Endothelial cell of umbilical vein (primary cell): ENCODE data around the gene FOXL1.

Experiments used
- CTCF ChIP-seq, 2 donors: IDR thresholded peaks; 1 replicate in 1 of 2; 2 replicates in 1 of 2; pipeline ENCODE4 v1.5.1; 2011; ENCODE audit warnings: low read length in 2 of 2, mild to moderate bottlenecking in 2 of 2, moderate library complexity in 2 of 2, control low read depth in 1 of 2, inconsistent platforms in 1 of 2, low read depth in 1 of 2; ENCODE audit not compliant: insufficient read depth in 1 of 2; ENCODE audit errors: extremely low read depth in 1 of 2
- EZH2 ChIP-seq: IDR thresholded peaks from 2 replicates; pipeline ENCODE4 v1.6.1; 2012; ENCODE audit warnings: borderline replicate concordance, low read depth, mild to moderate bottlenecking, moderate library complexity, low read length, inconsistent platforms; ENCODE audit not compliant: severe bottlenecking
- FOS ChIP-seq: IDR thresholded peaks from 2 replicates; pipeline ENCODE4 v1.6.1; 2011; ENCODE audit warnings: mild to moderate bottlenecking, low read length, moderate library complexity, borderline replicate concordance; ENCODE audit not compliant: insufficient read depth
- GATA2 ChIP-seq: IDR thresholded peaks from 2 replicates; pipeline ENCODE4 v1.7.0; 2011; ENCODE audit warnings: low read depth, mild to moderate bottlenecking, moderate library complexity, mixed read lengths, low read length; ENCODE audit not compliant: insufficient read length, insufficient read depth
- JUN ChIP-seq: IDR thresholded peaks from 2 replicates; pipeline ENCODE4 v1.6.1; 2011; ENCODE audit warnings: borderline replicate concordance, low read depth; ENCODE audit not compliant: insufficient read length, insufficient read depth
- MYC ChIP-seq: IDR thresholded peaks from one replicate; pipeline ENCODE4 v1.6.1; 2011; ENCODE audit warnings: mild to moderate bottlenecking, low read depth, low read length
- POLR2A ChIP-seq: IDR thresholded peaks from 2 replicates; pipeline ENCODE4 v1.6.1; 2012; ENCODE audit warnings: low read depth, mild to moderate bottlenecking, control low read depth, low read length
- POLR2AphosphoS5 ChIP-seq: IDR thresholded peaks from 2 replicates; pipeline ENCODE4 v1.6.1; 2012; ENCODE audit warnings: low read depth, mild to moderate bottlenecking, control low read depth, low read length, moderate library complexity; ENCODE audit not compliant: insufficient read depth
- TF ChIP-seq, protein P1 (sequence below): IDR thresholded peaks from 2 replicates; pipeline ENCODE4 v1.6.1; 2011; ENCODE audit not compliant: insufficient read depth, insufficient read length

DNA sequence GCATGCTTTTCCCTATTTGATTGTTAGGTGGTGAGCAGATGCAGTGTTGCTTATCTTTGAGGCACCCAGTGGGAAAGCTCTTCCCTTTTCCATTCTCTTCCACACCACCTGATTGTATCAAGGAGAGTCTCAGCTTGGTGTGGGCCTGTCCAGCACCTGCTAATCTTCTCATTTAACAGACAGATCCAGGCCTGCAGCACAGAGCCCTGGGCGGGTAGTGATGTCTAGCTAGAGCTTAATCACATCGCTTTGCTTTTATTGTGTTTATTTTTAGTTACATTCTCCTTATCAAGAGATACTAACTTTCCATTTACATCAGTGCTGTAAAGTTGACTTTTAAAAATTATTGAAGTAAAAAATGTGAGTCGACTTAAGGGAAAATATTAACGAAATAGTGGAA lies 24.2 kb downstream of the FOXL1 start:
- TF ChIP-seq CTCF (IDR thresholded peaks at IDR 0.05; ENCODE audit: extremely low read depth in 1 of 2, insufficient read depth in 1 of 2, low read depth in 1 of 2, low read length in 2 of 2), result no peak
- no peak for TF ChIP-seq EZH2
- no peak for TF ChIP-seq POLR2A
- no peak for TF ChIP-seq JUN
- TF ChIP-seq POLR2AphosphoS5, result no peak
- no peak for TF ChIP-seq MYC
- no peak for TF ChIP-seq GATA2
- TF ChIP-seq, protein P1, sequence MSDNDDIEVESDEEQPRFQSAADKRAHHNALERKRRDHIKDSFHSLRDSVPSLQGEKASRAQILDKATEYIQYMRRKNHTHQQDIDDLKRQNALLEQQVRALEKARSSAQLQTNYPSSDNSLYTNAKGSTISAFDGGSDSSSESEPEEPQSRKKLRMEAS, result no peak
- TF ChIP-seq FOS, result no peak
